ENCODE results near the gene KIAA0319L.

The KIAA0319L gene

GRCh38 chr1:35443768-35444518 lies 113.3 kb downstream of the KIAA0319L start:
- no peak for DNase-seq (ENCODE audit: low read depth)

GRCh38 chr1:35442734-35443133 lies 114.5 kb downstream of the KIAA0319L start:
- DNase-seq (ENCODE audit: low read depth), result no peak

GRCh38 chr1:35441926-35442579 lies 115.2 kb downstream of the KIAA0319L start:
- no peak for DNase-seq (ENCODE audit: low read depth)

GRCh38 chr1:35439626-35440025 lies 117.6 kb downstream of the KIAA0319L start:
- no peak for DNase-seq (ENCODE audit: low read depth)

GRCh38 chr1:35437200-35437599 lies 120.0 kb downstream of the KIAA0319L start:
- no peak for DNase-seq (ENCODE audit: low read depth)

- DNase-seq (ENCODE audit: low read depth), result no peak
These were observed 121.1 kb downstream of the KIAA0319L start for GRCh38 chr1:35436078-35436477.

- no peak for DNase-seq (ENCODE audit: low read depth)
These were observed 122.5 kb downstream of the KIAA0319L start for GRCh38 chr1:35434703-35435102.

- DNase-seq (ENCODE audit: low read depth), result no peak
These were observed 123.5 kb downstream of the KIAA0319L start for GRCh38 chr1:35433714-35434113.

- no peak for DNase-seq (ENCODE audit: low read depth)
These were observed 125.0 kb downstream of the KIAA0319L start for GRCh38 chr1:35432231-35432630.

GRCh38 chr1:35431173-35431599 lies 126.0 kb downstream of the KIAA0319L start:
- DNase-seq (ENCODE audit: low read depth), result no peak

- DNase-seq (ENCODE audit: low read depth), result no peak
These were observed 126.4 kb downstream of the KIAA0319L start for GRCh38 chr1:35430762-35431161.

GRCh38 chr1:35428360-35428759 lies 128.8 kb downstream of the KIAA0319L start:
- DNase-seq (ENCODE audit: low read depth), result no peak

- DNase-seq (ENCODE audit: low read depth), result no peak
These were observed 131.1 kb downstream of the KIAA0319L start for GRCh38 chr1:35426097-35426586.

GRCh38 chr1:35408925-35409324 lies 148.3 kb downstream of the KIAA0319L start:
- DNase-seq (ENCODE audit: low read depth), result no peak

GRCh38 chr1:35407743-35408142 lies 149.5 kb downstream of the KIAA0319L start:
- DNase-seq (ENCODE audit: low read depth), result no peak

GRCh38 chr1:35406103-35406502 lies 151.1 kb downstream of the KIAA0319L start:
- no peak for DNase-seq (ENCODE audit: low read depth)

GRCh38 chr1:35401049-35401448 lies 156.2 kb downstream of the KIAA0319L start:
- no peak for DNase-seq (ENCODE audit: low read depth)

- no peak for DNase-seq (ENCODE audit: low read depth)
These were observed 158.5 kb downstream of the KIAA0319L start for GRCh38 chr1:35398739-35399138.

- DNase-seq (ENCODE audit: low read depth), result no peak
These were observed 162.8 kb downstream of the KIAA0319L start for GRCh38 chr1:35394386-35394785.

GRCh38 chr1:35390600-35391494 lies 166.4 kb downstream of the KIAA0319L start:
- DNase-seq (ENCODE audit: low read depth), result no peak

- no peak for DNase-seq (ENCODE audit: low read depth)
These were observed 170.2 kb downstream of the KIAA0319L start for GRCh38 chr1:35386959-35387358.

GRCh38 chr1:35386290-35386689 lies 170.9 kb downstream of the KIAA0319L start:
- no peak for DNase-seq (ENCODE audit: low read depth)
